GM12875 (cell line): Measurements from ENCODE around the gene SMIM24.

Experiments used
- H3K4me3 ChIP-seq: one replicate; pipeline ENCODE4 v1.5.1; 2011; ENCODE audit warnings: low read depth, low read length, control low read depth
- TF ChIP-seq, protein P1 (sequence below): IDR thresholded peaks from 2 replicates; pipeline ENCODE4 v1.5.1; 2011; ENCODE audit warnings: low read depth, mild to moderate bottlenecking, control low read depth, inconsistent platforms, low read length, moderate library complexity, borderline replicate concordance; ENCODE audit not compliant: insufficient read depth

Gene SMIM24

GRCh38 chr19:3524078-3524842 lies 43.9 kb upstream of the SMIM24 start:
- TF ChIP-seq, protein P1, sequence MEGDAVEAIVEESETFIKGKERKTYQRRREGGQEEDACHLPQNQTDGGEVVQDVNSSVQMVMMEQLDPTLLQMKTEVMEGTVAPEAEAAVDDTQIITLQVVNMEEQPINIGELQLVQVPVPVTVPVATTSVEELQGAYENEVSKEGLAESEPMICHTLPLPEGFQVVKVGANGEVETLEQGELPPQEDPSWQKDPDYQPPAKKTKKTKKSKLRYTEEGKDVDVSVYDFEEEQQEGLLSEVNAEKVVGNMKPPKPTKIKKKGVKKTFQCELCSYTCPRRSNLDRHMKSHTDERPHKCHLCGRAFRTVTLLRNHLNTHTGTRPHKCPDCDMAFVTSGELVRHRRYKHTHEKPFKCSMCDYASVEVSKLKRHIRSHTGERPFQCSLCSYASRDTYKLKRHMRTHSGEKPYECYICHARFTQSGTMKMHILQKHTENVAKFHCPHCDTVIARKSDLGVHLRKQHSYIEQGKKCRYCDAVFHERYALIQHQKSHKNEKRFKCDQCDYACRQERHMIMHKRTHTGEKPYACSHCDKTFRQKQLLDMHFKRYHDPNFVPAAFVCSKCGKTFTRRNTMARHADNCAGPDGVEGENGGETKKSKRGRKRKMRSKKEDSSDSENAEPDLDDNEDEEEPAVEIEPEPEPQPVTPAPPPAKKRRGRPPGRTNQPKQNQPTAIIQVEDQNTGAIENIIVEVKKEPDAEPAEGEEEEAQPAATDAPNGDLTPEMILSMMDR: no peak
- no peak overlapping the region for H3K4me3 ChIP-seq

DNA sequence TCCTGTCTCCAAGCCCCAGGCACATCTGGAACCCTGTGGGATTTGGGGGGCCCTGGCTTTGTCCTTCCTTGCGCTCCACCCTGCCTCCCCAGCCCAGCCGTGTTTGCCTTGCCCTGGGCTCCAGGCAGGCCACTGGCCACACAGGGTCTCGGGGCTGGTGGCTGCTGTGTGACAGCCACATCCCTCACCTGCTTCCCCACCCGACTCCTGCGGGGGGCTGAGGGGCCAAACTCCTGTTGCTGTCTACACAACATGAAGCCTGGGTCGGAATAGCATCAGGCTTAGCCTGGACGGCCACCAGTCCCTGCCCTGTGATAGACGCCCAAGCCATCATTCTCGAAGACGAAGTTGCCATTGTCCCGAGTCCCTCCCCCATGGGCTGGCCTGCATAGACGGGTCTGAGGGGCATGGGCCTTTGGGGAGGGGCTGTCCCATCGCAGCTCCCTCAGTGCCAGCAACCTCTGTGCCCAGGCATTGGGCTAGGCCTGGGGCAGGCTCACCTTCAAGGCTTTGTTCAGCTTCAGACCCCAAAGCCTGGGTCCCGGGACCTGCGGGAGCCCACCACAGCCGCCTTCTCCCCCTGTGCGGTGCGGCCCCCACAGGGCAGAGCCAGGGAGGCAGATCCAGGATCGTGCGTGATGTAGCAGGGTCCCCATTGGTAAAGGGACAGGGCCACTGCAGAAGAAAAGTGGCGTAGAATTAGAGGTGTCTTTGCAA lies 43.2 kb upstream of the SMIM24 start:
- TF ChIP-seq, protein P1: no peak
- no peak overlapping the region for H3K4me3 ChIP-seq

- TF ChIP-seq, protein P1: no peak
- no peak overlapping the region for H3K4me3 ChIP-seq
These were observed 42.4 kb upstream of the SMIM24 start for GRCh38 chr19:3522421-3523360.

GRCh38 chr19:3521104-3521445 lies 40.8 kb upstream of the SMIM24 start:
- TF ChIP-seq, protein P1: no peak
- H3K4me3 ChIP-seq: no peak overlapping the region

GRCh38 chr19:3520166-3521103 lies 40.1 kb upstream of the SMIM24 start:
- TF ChIP-seq, protein P1: no peak
- H3K4me3 ChIP-seq: no peak overlapping the region

DNA sequence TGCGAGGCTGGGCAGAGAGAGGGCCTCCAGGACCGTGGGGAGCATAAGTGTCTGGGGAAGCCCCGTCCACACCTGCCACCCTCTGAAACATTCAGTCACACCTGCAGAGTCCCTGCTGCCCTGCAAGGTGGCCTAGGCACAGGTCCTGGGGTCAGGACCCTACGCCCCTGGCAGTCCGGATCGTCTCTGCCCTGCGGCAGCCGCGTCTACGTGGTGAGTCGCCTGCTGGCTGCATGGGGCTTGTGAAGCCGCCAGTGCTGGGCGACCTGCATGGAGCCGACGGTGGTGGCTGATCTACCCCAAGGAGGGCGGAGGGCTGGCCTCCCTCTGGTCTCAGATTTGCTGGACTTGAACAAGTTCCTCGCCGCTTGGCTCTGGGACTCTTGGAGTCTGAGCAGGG lies 38.8 kb upstream of the SMIM24 start:
- TF ChIP-seq, protein P1: no peak
- H3K4me3 ChIP-seq: no peak overlapping the region
